MCF 10A (cell line): Measurements from ENCODE around the gene AP3D1. TPM values are rescaled to one million over a fixed set of nuclear protein-coding genes. Genes with fewer than 3 reads are reported as not detected.

Experiments used
- BruUV-seq: library from RNA; stranded (reverse); fragments of 400-500 nt; replicated peaks from 2 replicates; lab custom pipeline; 2021; lab: Mats Ljungman, UMichigan
- CTCF ChIA-PET: fragments of 300-600 bp; sonication (Branson Sonifier 250); formaldehyde crosslinking; extraction: SDS; loops from one replicate; lab custom pipeline; 2021; ENCODE audit warnings: antibody characterized with exemption, inconsistent platforms; lab: Yijun Ruan, JAX
- POLR2A ChIA-PET: fragments of 300-600, 350-650 bp; sonication (Branson Sonifier 250); formaldehyde crosslinking; extraction: SDS; loops from one replicate; lab custom pipeline; 2020; ENCODE audit warnings: antibody characterized with exemption, inconsistent platforms; lab: Yijun Ruan, JAX
- DNase-seq: peaks from one replicate; pipeline ENCODE4 v3.0.0-alpha.2; 2018; ENCODE audit not compliant: unreplicated experiment
- H3K27ac Mint-ChIP-seq: one replicate; pipeline ENCODE4 v1.8.0; 2022; ENCODE audit warnings: mild to moderate bottlenecking, low read depth, mixed read lengths; ENCODE audit not compliant: unreplicated experiment
- H3K27me3 Mint-ChIP-seq: one replicate; pipeline ENCODE4 v1.8.0; 2022; ENCODE audit warnings: mixed read lengths; ENCODE audit not compliant: insufficient read depth, unreplicated experiment
- H3K36me3 Mint-ChIP-seq: one replicate; pipeline ENCODE4 v1.8.0; 2022; ENCODE audit warnings: mild to moderate bottlenecking, moderate library complexity, mixed read lengths; ENCODE audit not compliant: insufficient read depth, unreplicated experiment
- H3K4me1 Mint-ChIP-seq: one replicate; pipeline ENCODE4 v1.8.0; 2022; ENCODE audit warnings: mixed read lengths; ENCODE audit not compliant: insufficient read depth, unreplicated experiment
- H3K4me3 Mint-ChIP-seq: one replicate; pipeline ENCODE4 v1.8.0; 2022; ENCODE audit warnings: mild to moderate bottlenecking, moderate library complexity, mixed read lengths; ENCODE audit not compliant: unreplicated experiment
- H3K9me3 Mint-ChIP-seq: one replicate; pipeline ENCODE4 v1.8.0; 2022; ENCODE audit warnings: mixed read lengths; ENCODE audit not compliant: unreplicated experiment
- intact Hi-C: fragments of 100-400 bp; cut with micrococcal nuclease; formaldehyde crosslinking; loops from 2 replicates; pipeline ENCODE4 v1.14.1; 2022
- total RNA-seq: library from RNA; stranded (reverse); gene quantifications from 2 replicates; pipeline ENCODE4 v1.2.3, GENCODE V29; 2022
- TF ChIP-seq, protein P1 (sequence below): fragments of 200-600 bp; IDR thresholded peaks from one replicate; pipeline ENCODE4 v1.8.0; 2022; ENCODE audit warnings: antibody characterized with exemption, mild to moderate bottlenecking; ENCODE audit not compliant: unreplicated experiment

The AP3D1 gene
- total RNA-seq, 1 experiment from 2014 or later = 181 TPM

DNA sequence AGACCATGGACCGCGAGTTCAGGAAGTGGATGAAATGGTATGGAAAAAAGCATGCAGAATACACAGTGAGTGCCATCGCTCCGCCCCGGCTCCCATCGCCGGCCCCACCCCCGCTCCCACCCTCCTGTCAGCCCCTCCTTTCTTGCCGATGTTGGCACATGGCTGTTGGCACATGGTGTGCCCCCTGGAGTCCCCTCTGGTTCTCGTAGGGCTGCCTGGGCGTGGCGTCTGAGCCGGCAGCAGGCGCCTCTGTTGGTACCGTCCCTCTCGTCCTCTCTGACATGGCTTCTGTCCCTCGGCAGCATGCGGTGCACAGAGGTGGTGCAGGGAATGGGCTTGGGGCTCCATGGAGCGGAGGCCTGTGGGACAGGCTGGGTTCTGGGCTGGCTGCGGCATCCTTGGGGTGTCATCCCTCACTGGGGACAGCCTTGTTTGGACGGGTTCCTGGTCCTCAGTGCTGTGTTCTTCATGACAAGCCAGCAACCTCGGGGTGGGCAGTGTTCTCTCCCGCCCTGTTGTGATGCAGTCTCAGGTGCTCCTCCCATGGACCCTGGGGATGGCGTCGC, 43.2 kb upstream of the AP3D1 start:
- Mint-ChIP-seq H3K4me3 (no peak overlapping the region), H3K9me3 (no peaks in the 10 kb centered on the region), H3K36me3 (peaks cover 56% of the 10 kb centered on the region), H3K4me1 (no peaks in the 10 kb centered on the region), H3K27ac (no peak overlapping the region), H3K27me3 (no peaks in the 10 kb centered on the region)
- no TSS peak for BruUV-seq
- DNase-seq = no peak
- ChIA-PET POLR2A (no interaction called here), CTCF (no interaction called here)
- TF ChIP-seq, protein P1, sequence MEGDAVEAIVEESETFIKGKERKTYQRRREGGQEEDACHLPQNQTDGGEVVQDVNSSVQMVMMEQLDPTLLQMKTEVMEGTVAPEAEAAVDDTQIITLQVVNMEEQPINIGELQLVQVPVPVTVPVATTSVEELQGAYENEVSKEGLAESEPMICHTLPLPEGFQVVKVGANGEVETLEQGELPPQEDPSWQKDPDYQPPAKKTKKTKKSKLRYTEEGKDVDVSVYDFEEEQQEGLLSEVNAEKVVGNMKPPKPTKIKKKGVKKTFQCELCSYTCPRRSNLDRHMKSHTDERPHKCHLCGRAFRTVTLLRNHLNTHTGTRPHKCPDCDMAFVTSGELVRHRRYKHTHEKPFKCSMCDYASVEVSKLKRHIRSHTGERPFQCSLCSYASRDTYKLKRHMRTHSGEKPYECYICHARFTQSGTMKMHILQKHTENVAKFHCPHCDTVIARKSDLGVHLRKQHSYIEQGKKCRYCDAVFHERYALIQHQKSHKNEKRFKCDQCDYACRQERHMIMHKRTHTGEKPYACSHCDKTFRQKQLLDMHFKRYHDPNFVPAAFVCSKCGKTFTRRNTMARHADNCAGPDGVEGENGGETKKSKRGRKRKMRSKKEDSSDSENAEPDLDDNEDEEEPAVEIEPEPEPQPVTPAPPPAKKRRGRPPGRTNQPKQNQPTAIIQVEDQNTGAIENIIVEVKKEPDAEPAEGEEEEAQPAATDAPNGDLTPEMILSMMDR = no peak
- intact Hi-C loops = no loop called here

GRCh38 chr19:2193807-2194206, 42.4 kb upstream of the AP3D1 start:
- no TSS peak for BruUV-seq
- no peaks in the 10 kb centered on the region for H3K27me3 Mint-ChIP-seq
- POLR2A ChIA-PET = no interaction called here

GRCh38 chr19:2192862-2193261, 41.5 kb upstream of the AP3D1 start:
- no peak for DNase-seq
- Mint-ChIP-seq H3K27ac (no peak overlapping the region), H3K4me1 (no peaks in the 10 kb centered on the region), H3K9me3 (no peaks in the 10 kb centered on the region), H3K4me3 (no peak overlapping the region), H3K36me3 (peaks cover 59% of the 10 kb centered on the region), H3K27me3 (no peaks in the 10 kb centered on the region)
- TF ChIP-seq, protein P1 = no peak
- no TSS peak for BruUV-seq
- intact Hi-C loops = no loop called here
- CTCF ChIA-PET = no interaction called here
- POLR2A ChIA-PET = no interaction called here

More at GRCh38 chr19:2193807-2194206, 42.4 kb upstream of the AP3D1 start:
- no peaks in the 10 kb centered on the region for H3K9me3 Mint-ChIP-seq
- peaks cover 56% of the 10 kb centered on the region for H3K36me3 Mint-ChIP-seq
- TF ChIP-seq, protein P1 = no peak
- CTCF ChIA-PET = interaction anchor here (0.7 kb wide), 1 partner anchor 28 kb away, joined by 3 read pairs; no protein-coding TSS in a partner anchor
- H3K4me1 Mint-ChIP-seq = no peaks in the 10 kb centered on the region
- no peak overlapping the region for H3K27ac Mint-ChIP-seq
- intact Hi-C loops = no loop called here
- H3K4me3 Mint-ChIP-seq = no peak overlapping the region
- DNase-seq = no peak

DNA sequence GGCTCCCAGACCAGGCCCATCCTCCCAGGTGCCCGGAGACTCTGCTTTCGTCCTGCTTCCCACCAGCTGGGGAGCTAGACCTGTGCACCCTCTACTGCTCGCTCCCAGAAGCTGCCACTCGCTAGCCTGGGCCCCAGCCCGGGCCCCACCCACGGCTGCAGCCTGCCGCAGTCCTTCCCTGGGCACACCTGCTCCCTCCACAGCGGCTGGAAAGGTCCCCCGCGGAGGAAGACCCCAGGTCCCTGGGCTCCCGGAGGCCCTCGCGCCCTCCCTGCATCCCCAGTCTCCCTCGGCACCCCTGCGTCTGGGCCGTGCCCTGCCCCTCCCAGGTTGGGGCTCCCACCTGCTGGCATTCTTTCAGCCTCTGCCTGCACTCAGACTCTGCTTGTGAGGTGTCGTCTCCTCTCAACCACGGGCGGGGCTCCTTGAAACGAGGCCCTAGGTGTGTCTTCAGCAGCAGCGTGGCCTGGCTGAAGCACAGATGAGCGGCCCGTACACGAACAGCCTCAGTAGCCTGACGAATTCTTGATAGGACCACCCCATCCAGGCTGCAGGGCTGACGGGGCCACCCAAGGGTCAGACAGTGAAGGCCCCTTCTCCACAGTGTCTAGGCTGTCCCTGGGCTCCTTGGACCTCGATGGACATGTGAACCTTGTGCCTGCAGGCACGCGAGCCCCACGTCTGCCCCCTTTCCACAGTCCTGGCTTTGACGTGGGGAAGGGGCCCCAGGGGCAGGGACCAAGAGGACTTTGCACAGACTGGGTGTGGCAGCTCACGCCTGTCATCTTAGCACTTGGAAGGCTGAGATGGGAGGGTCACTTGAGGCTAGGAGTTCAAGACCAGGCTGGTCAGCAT, 40.3 kb upstream of the AP3D1 start:
- intact Hi-C loops = no loop called here
- H3K4me1 Mint-ChIP-seq = no peaks in the 10 kb centered on the region

More for the DNA sequence above, 40.3 kb upstream of the AP3D1 start:
- no peaks in the 10 kb centered on the region for H3K9me3 Mint-ChIP-seq
- no TSS peak for BruUV-seq
- no peaks in the 10 kb centered on the region for H3K27me3 Mint-ChIP-seq
- H3K36me3 Mint-ChIP-seq = peaks cover 60% of the 10 kb centered on the region
- TF ChIP-seq, protein P1 = no peak
- H3K4me3 Mint-ChIP-seq = no peak overlapping the region
- CTCF ChIA-PET = no interaction called here
- H3K27ac Mint-ChIP-seq = no peak overlapping the region
- POLR2A ChIA-PET = interaction anchor here (0.8 kb wide), 1 partner anchor 39 kb away, joined by 3 read pairs; no protein-coding TSS in a partner anchor
- DNase-seq = no peak
